ENCODE measurements around the gene SH2D7. TPM values are rescaled to one million over a fixed set of nuclear protein-coding genes. Genes with fewer than 3 reads are reported as not detected.

The SH2D7 gene
- polyA plus RNA-seq, 1 donor (not counting 4 experiments of a cell fraction or from before 2014, with no cell fraction given) = not detected

GRCh38 chr15:78103406-78104118, 11.2 kb downstream of the SH2D7 start:
- dilution Hi-C loops (cut with MboI; ENCODE audit: extremely low pct_ligation_motif_present, low sequenced_read_pairs) = no loop called here
- Histone ChIP-seq H3K4me2 (ENCODE audit: control insufficient read depth, extremely low read depth, insufficient read depth, low read depth, low read length) (no peak overlapping the region), H3K27ac (ENCODE audit: control insufficient read depth, insufficient read depth, low read length) (no peak overlapping the region), H3K36me3 (ENCODE audit: control insufficient read depth in 2 of 2, extremely low read depth in 1 of 2, insufficient read depth in 2 of 2, low read length in 2 of 2) (no peaks in the 10 kb centered on the region), H3K79me2 (ENCODE audit: control insufficient read depth, insufficient read depth, low read length) (no peaks in the 10 kb centered on the region), H2AFZ (ENCODE audit: control insufficient read depth, low read length) (no peak overlapping the region), H3K4me1 (ENCODE audit: control insufficient read depth, extremely low read depth, insufficient read depth, low read length) (no peaks in the 10 kb centered on the region), H3K9me1 (ENCODE audit: control insufficient read depth, extremely low read depth, insufficient read depth, low read length) (no peaks in the 10 kb centered on the region), H3K9me3 (ENCODE audit: control insufficient read depth, low read depth, low read length) (no peaks in the 10 kb centered on the region), H3K27me3 (ENCODE audit: control insufficient read depth, extremely low read depth, insufficient read depth, low read length) (no peaks in the 10 kb centered on the region), H3K4me3 (ENCODE audit: control insufficient read depth in 2 of 3, extremely low read depth in 1 of 3, insufficient read depth in 2 of 3, low read depth in 1 of 3, low read length in 3 of 3) (no peak overlapping the region), H3K9ac (ENCODE audit: control insufficient read depth, extremely low read depth, insufficient read depth, low read length) (no peak overlapping the region), H4K20me1 (ENCODE audit: control insufficient read depth, extremely low read depth, insufficient read depth, low read length) (no peaks in the 10 kb centered on the region)
- DNase-seq (ENCODE audit: low read depth, low spot score) (no peak), FAIRE-seq (no peak)
- TF ChIP-seq EZH2 (IDR thresholded peaks at IDR 0.05; ENCODE audit: low read length) (no peak), CTCF (optimal IDR thresholded peaks at IDR 0.05 in 1 of 3, IDR thresholded peaks at IDR 0.05 in 1 of 3, conservative IDR thresholded peaks at IDR 0.05 in 1 of 3; ENCODE audit: extremely low read depth in 1 of 3, insufficient read depth in 2 of 3, low read length in 3 of 3) (no peak)

GRCh38 chr15:78104119-78104479, 11.7 kb downstream of the SH2D7 start:
- no peak for TF ChIP-seq CTCF (optimal IDR thresholded peaks at IDR 0.05 in 1 of 3, IDR thresholded peaks at IDR 0.05 in 1 of 3, conservative IDR thresholded peaks at IDR 0.05 in 1 of 3; ENCODE audit: extremely low read depth in 1 of 3, insufficient read depth in 2 of 3, low read length in 3 of 3)
- no peak for TF ChIP-seq EZH2 (IDR thresholded peaks at IDR 0.05; ENCODE audit: low read length)
- Histone ChIP-seq H4K20me1 (ENCODE audit: control insufficient read depth, extremely low read depth, insufficient read depth, low read length) (no peaks in the 10 kb centered on the region), H3K9me3 (ENCODE audit: control insufficient read depth, low read depth, low read length) (no peaks in the 10 kb centered on the region), H3K9ac (ENCODE audit: control insufficient read depth, extremely low read depth, insufficient read depth, low read length) (no peak overlapping the region), H3K79me2 (ENCODE audit: control insufficient read depth, insufficient read depth, low read length) (no peaks in the 10 kb centered on the region), H2AFZ (ENCODE audit: control insufficient read depth, low read length) (no peak overlapping the region), H3K4me1 (ENCODE audit: control insufficient read depth, extremely low read depth, insufficient read depth, low read length) (no peaks in the 10 kb centered on the region), H3K27me3 (ENCODE audit: control insufficient read depth, extremely low read depth, insufficient read depth, low read length) (no peaks in the 10 kb centered on the region), H3K4me2 (ENCODE audit: control insufficient read depth, extremely low read depth, insufficient read depth, low read depth, low read length) (no peak overlapping the region), H3K4me3 (ENCODE audit: control insufficient read depth in 2 of 3, extremely low read depth in 1 of 3, insufficient read depth in 2 of 3, low read depth in 1 of 3, low read length in 3 of 3) (no peak overlapping the region), H3K27ac (ENCODE audit: control insufficient read depth, insufficient read depth, low read length) (no peak overlapping the region), H3K36me3 (ENCODE audit: control insufficient read depth in 2 of 2, extremely low read depth in 1 of 2, insufficient read depth in 2 of 2, low read length in 2 of 2) (no peaks in the 10 kb centered on the region), H3K9me1 (ENCODE audit: control insufficient read depth, extremely low read depth, insufficient read depth, low read length) (no peaks in the 10 kb centered on the region)
- dilution Hi-C loops (cut with MboI; ENCODE audit: extremely low pct_ligation_motif_present, low sequenced_read_pairs) = no loop called here
- DNase-seq (ENCODE audit: low read depth, low spot score) (no peak), FAIRE-seq (no peak)

All from keratinocyte (primary cell).